ENCODE data around the gene CGREF1.

CGREF1 gene

GRCh38 chr2:27109083-27109482 lies 9.8 kb downstream of the CGREF1 start:
- no peak for DNase-seq

- DNase-seq: no peak
Observed at GRCh38 chr2:27108221-27108620, 10.7 kb downstream of the CGREF1 start.

- no peak for DNase-seq
Observed at GRCh38 chr2:27105981-27106380, 12.9 kb downstream of the CGREF1 start.

- no peak for DNase-seq
Observed at GRCh38 chr2:27102329-27102728, 16.6 kb downstream of the CGREF1 start.

- DNase-seq: no peak
Observed at GRCh38 chr2:27100036-27100435, 18.9 kb downstream of the CGREF1 start.

- no peak for DNase-seq
Observed at GRCh38 chr2:27099334-27099955, 19.5 kb downstream of the CGREF1 start.

GRCh38 chr2:27097341-27097740 lies 21.6 kb downstream of the CGREF1 start:
- DNase-seq: no peak

- peak; percentile 77 for DNase-seq
Observed at GRCh38 chr2:27096748-27097297, 22.1 kb downstream of the CGREF1 start.

GRCh38 chr2:27095745-27096651 lies 22.9 kb downstream of the CGREF1 start:
- DNase-seq: peak; percentile 44

- DNase-seq: no peak
Observed at GRCh38 chr2:27095427-27095744, 23.5 kb downstream of the CGREF1 start.

GRCh38 chr2:27094353-27094984 lies 24.5 kb downstream of the CGREF1 start:
- DNase-seq: no peak

- DNase-seq: no peak
Observed at GRCh38 chr2:27093430-27094352, 25.2 kb downstream of the CGREF1 start.

- DNase-seq: no peak
Observed at GRCh38 chr2:27092696-27093429, 26.1 kb downstream of the CGREF1 start.

GRCh38 chr2:27091746-27092695 lies 26.9 kb downstream of the CGREF1 start:
- no peak for DNase-seq

GRCh38 chr2:27089111-27089954 lies 29.6 kb downstream of the CGREF1 start:
- no peak for DNase-seq

- no peak for DNase-seq
Observed at GRCh38 chr2:27088634-27089033, 30.3 kb downstream of the CGREF1 start.

- DNase-seq: no peak
Observed at GRCh38 chr2:27087823-27088410, 31.0 kb downstream of the CGREF1 start.

GRCh38 chr2:27086724-27087593 lies 32.0 kb downstream of the CGREF1 start, which contains the start of gene KHK:
TSS of gene KHK (plus strand) at chr2:27086772. CDS start at chr2:27087260, 488 bp downstream.
- DNase-seq: no peak
